Right lobe of liver (tissue), 4 donors: ENCODE results near the gene ARHGAP42.

Experiments
- POLR2A ChIP-seq: fragments of 450-650 bp; IDR thresholded peaks from one replicate; pipeline ENCODE4 v1.6.1; 2017; ENCODE audit warnings: antibody characterized with exemption, mild to moderate bottlenecking
- TF ChIP-seq, protein P1 (sequence below), 4 donors: fragments of 200-600 bp in 3 of 4; fragments of 450-650 bp in 1 of 4; IDR thresholded peaks; one replicate each; pipeline versions ENCODE4 v1.5.1 to v1.8.0; 2016 to 2022; ENCODE audit warnings: antibody characterized with exemption in 4 of 4, mild to moderate bottlenecking in 2 of 4
- donor health status: DM: no; HTN: no; CAD: no.
- donor health status: DM: no; HTN: no; CAD: no.
- donor health status: DM: no; HTN: yes; CAD: no.

- TF ChIP-seq, protein P1, sequence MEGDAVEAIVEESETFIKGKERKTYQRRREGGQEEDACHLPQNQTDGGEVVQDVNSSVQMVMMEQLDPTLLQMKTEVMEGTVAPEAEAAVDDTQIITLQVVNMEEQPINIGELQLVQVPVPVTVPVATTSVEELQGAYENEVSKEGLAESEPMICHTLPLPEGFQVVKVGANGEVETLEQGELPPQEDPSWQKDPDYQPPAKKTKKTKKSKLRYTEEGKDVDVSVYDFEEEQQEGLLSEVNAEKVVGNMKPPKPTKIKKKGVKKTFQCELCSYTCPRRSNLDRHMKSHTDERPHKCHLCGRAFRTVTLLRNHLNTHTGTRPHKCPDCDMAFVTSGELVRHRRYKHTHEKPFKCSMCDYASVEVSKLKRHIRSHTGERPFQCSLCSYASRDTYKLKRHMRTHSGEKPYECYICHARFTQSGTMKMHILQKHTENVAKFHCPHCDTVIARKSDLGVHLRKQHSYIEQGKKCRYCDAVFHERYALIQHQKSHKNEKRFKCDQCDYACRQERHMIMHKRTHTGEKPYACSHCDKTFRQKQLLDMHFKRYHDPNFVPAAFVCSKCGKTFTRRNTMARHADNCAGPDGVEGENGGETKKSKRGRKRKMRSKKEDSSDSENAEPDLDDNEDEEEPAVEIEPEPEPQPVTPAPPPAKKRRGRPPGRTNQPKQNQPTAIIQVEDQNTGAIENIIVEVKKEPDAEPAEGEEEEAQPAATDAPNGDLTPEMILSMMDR (IDR thresholded peaks at IDR 0.05): no peak
- no peak for TF ChIP-seq POLR2A
These were observed 125.4 kb downstream of the ARHGAP42 start for GRCh38 chr11:100812517-100812916.
